Measurements from ENCODE around the gene OR5M3.

DNA sequence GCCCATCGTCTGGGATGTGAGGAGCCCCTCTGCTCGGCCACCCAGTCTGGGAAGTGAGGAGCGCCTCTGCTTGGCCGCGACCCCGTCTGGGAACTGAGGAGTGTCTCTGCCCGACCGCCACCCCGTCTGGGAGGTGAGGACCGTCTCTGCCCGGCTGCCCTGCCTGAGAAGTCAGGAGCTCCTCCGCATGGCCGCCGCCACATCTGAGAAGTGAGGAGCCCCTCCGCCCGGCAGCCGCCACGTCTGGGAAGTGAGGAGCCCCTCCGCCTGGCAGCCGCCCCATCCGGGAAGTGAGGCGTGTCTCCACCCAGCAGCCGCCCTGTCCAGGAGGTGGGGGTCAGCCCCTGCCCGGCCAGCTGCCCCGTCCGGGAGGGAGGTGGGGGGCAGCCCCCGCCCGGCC lies 23.9 kb upstream of the OR5M3 start:
- no peak for TF ChIP-seq CTCF (IDR thresholded peaks at IDR 0.05)
- no peak for TF ChIP-seq POLR2A (IDR thresholded peaks at IDR 0.05)
